ENCODE data around the gene ATP6V1F.

ATP6V1F gene

DNA sequence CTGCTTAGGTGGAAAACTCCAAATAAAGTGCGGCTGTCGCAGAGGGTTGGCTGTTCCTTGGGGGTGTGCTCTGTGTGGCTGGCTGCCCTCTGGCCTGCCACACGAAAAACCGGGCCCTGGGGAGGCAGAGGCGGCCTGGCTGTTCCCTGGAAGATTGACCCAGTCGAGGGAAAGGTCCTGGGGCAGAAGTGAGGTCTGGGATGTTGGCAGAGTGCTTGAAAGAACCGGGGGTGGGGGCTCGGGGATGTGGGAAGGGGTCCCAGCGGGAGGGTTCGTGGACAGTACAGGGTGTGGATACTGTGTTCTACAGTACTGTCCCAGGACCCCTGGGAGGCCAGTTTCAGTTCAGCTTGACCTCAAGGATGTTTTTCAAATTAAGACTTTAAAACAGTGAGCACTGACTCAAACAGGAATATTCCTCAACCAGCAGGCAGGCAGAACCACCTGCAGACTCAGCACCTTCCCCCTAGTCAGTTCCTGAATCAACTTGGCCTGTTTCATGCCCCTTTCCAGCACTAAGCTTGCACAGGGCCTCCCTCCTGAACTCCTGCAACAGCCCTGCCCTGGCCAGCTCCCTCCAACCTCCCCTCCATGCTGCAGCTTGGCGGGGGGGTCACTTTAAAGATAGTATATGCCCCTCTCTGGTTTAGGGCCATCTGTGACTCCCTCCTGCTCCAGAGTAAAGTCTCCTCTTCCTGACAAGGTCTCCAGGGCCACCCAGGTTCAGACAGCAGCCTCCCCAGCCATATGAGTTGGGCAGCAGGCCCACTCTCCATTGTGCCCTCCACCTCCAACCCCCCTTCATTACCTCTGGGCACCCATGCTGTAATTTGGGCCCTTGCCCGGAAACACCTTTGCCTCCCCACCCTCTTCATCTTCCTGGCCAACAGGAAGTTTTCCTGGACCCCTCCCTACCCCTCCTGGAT lies 3.2 kb upstream of the ATP6V1F start:
- no peak overlapping the region for H3K4me3 ChIP-seq (ENCODE audit: low read length)
- H3K4me1 ChIP-seq (ENCODE audit: control insufficient read depth, low read length): peaks cover 20% of the 10 kb centered on the region
- TF ChIP-seq EZH2phosphoT487 (IDR thresholded peaks at IDR 0.05; ENCODE audit: borderline replicate concordance, low read length) (no peak), CTCF (IDR thresholded peaks at IDR 0.05; ENCODE audit: low read depth, low read length, poor library complexity, severe bottlenecking) (no peak)
- no peaks in the 10 kb centered on the region for H3F3A ChIP-seq (ENCODE audit: control insufficient read depth, insufficient read depth)
- H3K27ac ChIP-seq (ENCODE audit: low read depth, low read length): no peak overlapping the region
- peaks cover 18% of the 10 kb centered on the region for H3K79me2 ChIP-seq (ENCODE audit: control insufficient read depth, low read length)
- no peak overlapping the region for H3K4me2 ChIP-seq (ENCODE audit: low read length)
- H4K20me1 ChIP-seq (ENCODE audit: control insufficient read depth, insufficient read depth, low read depth, low read length): no peaks in the 10 kb centered on the region
- no peaks in the 10 kb centered on the region for H3K27me3 ChIP-seq (ENCODE audit: control insufficient read depth, low read length)
- H3K9me3 ChIP-seq (ENCODE audit: control insufficient read depth, insufficient read depth, low read length): no peaks in the 10 kb centered on the region
- H3K36me3 ChIP-seq (ENCODE audit: control insufficient read depth, low read length): peaks cover 5% of the 10 kb centered on the region; the same call in 1 of the 2 replicates
- H3K9me2 ChIP-seq (replicated peaks; ENCODE audit: control insufficient read depth, low read length): no peaks in the 10 kb centered on the region

GRCh38 chr7:128860158-128861073 lies 2.2 kb upstream of the ATP6V1F start:
- no peaks in the 10 kb centered on the region for H3K9me2 ChIP-seq (replicated peaks; ENCODE audit: control insufficient read depth, low read length)
- TF ChIP-seq CTCF (IDR thresholded peaks at IDR 0.05; ENCODE audit: low read depth, low read length, poor library complexity, severe bottlenecking): peak; percentile 57
- no peak for TF ChIP-seq EZH2phosphoT487 (IDR thresholded peaks at IDR 0.05; ENCODE audit: borderline replicate concordance, low read length)
- no peaks in the 10 kb centered on the region for H3K9me3 ChIP-seq (ENCODE audit: control insufficient read depth, insufficient read depth, low read length)
- no peak overlapping the region for H3K4me2 ChIP-seq (ENCODE audit: low read length)
- peaks cover 26% of the 10 kb centered on the region for H3K79me2 ChIP-seq (ENCODE audit: control insufficient read depth, low read length)
- no peak overlapping the region for H3K27ac ChIP-seq (ENCODE audit: low read depth, low read length)
- no peaks in the 10 kb centered on the region for H4K20me1 ChIP-seq (ENCODE audit: control insufficient read depth, insufficient read depth, low read depth, low read length)
- H3K27me3 ChIP-seq (ENCODE audit: control insufficient read depth, low read length): no peaks in the 10 kb centered on the region
- H3K36me3 ChIP-seq (ENCODE audit: control insufficient read depth, low read length): peaks cover 13% of the 10 kb centered on the region
- no peaks in the 10 kb centered on the region for H3F3A ChIP-seq (ENCODE audit: control insufficient read depth, insufficient read depth)
- H3K4me1 ChIP-seq (ENCODE audit: control insufficient read depth, low read length): peaks cover 20% of the 10 kb centered on the region
- H3K4me3 ChIP-seq (ENCODE audit: low read length): no peak overlapping the region

DNA sequence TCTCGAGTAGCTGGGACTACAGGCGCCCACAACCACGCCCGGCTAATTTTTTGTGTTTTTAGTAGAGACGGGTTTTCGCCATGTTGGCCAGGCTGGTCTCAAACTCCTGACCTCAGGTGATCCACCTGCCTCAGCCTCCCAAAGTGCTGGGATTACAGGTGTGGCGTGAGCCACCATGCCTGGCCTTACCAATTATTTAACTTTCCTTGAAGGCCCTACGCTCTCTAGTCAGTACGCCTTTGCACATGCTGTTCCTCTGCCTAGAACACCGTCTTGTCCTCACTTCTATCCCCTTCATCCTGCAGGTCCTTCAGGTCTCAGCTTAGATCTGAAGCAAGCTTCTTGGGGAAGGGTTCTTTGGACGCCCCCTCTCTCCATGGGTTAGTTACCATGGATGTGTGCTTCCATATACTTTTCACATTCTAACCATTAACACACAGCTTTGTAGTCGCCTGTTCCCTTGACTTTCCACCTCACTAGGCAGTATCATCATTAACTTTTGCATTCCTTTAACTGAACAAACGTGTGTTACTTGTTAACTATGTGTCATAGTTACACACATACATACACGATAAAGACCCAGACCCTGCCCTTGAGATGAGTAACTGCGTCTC lies 592 bp upstream of the ATP6V1F start:
- Histone ChIP-seq H4K20me1 (ENCODE audit: control insufficient read depth, insufficient read depth, low read depth, low read length) (no peaks in the 10 kb centered on the region), H3K4me2 (ENCODE audit: low read length) (peak overlapping the region; percentile 64), H3F3A (ENCODE audit: control insufficient read depth, insufficient read depth) (no peaks in the 10 kb centered on the region), H3K79me2 (ENCODE audit: control insufficient read depth, low read length) (peaks cover 26% of the 10 kb centered on the region), H3K36me3 (ENCODE audit: control insufficient read depth, low read length) (peaks cover 27% of the 10 kb centered on the region), H3K27me3 (ENCODE audit: control insufficient read depth, low read length) (no peaks in the 10 kb centered on the region), H3K4me3 (ENCODE audit: low read length) (peak overlapping the region; percentile 79), H3K9me3 (ENCODE audit: control insufficient read depth, insufficient read depth, low read length) (no peaks in the 10 kb centered on the region), H3K9me2 (replicated peaks; ENCODE audit: control insufficient read depth, low read length) (no peaks in the 10 kb centered on the region), H3K27ac (ENCODE audit: low read depth, low read length) (no peak overlapping the region), H3K4me1 (ENCODE audit: control insufficient read depth, low read length) (peaks cover 20% of the 10 kb centered on the region)
- TF ChIP-seq CTCF (IDR thresholded peaks at IDR 0.05; ENCODE audit: low read depth, low read length, poor library complexity, severe bottlenecking) (no peak), EZH2phosphoT487 (IDR thresholded peaks at IDR 0.05; ENCODE audit: borderline replicate concordance, low read length) (no peak)
